ENCODE results near the gene UTP3.
"Not testable (repeated sequence)": the region's sequence is repeated elsewhere in the genome, so short reads cannot be mapped to it uniquely, and the experiment has no call there.

UTP3 gene

GRCh38 chr4:70718811-70719604 lies 30.7 kb downstream of the UTP3 start:
- no peak for FAIRE-seq

DNA sequence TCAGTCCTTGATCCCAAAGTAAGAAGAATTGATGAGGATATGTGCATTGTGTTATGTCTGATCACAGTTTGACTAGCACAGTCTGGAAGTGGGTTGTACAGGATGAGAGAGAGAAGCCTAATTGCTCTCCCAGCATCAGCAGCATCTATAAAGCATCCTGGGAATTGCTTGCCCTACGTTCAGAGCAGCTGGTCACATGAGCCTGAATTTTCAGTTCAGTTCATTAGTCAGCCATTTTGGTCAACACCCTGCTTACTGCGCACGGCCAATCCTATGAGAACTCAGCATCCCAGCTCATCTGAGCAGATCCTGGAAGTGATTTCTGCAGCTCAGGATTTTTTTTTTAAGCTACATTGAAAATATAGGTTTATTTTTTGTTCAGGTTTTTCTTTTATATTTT lies 33.4 kb downstream of the UTP3 start, which contains the start of gene RUFY3:
Gene RUFY3 (plus strand): TSS at position 218 of the 400 bp plus-strand sequence. CDS start 610 bp downstream, outside the sequence.
- peak; percentile 85 for FAIRE-seq

DNA sequence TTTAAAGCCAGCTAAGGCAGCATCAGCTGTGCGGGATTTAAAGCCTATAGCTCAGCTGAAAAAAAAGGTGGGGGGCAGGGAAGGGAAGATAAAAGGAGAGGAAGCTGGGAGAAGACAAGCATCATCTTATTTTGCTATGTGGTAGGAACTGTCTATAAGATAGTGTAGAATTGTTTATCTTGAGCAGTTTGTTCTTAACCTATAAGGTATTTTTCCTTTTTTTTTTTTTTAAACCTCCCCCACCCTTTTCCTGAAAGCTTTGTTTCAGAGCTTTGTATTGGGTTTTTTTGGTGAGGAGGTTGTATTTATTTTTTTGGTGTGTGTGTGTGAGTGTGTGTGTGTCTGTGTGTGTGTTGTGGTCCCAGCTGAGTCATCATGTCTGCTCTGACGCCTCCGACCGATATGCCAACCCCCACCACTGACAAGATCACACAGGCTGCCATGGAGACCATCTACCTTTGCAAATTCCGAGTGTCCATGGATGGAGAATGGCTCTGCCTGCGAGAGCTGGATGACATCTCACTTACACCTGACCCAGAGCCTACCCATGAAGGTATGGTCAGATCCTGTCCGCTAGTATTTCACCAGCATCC lies 34.0 kb downstream of the UTP3 start:
- no peak for FAIRE-seq

DNA sequence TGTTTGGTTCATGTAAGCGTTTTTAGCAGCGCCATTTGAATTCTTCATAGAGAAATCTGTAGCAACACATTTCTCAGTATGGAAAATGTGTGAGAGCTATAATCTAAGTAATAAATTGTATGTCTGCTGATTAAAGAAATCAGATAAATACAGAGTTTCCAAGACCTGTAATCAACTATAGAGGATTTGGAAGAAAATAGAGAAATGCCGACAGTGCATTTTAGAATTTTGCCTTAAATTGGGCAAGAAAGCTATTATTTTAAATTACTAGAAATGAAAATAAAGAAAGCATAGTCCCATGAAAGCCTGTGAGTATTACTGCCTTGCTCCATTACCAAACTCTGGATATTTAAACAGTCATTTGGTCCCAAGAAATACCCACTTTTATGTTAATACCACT lies 36.1 kb downstream of the UTP3 start:
- no peak for FAIRE-seq

GRCh38 chr4:70725633-70726032 lies 37.3 kb downstream of the UTP3 start:
- no peak for FAIRE-seq

- FAIRE-seq = not testable (repeated sequence)
Observed at GRCh38 chr4:70726515-70726914, 38.2 kb downstream of the UTP3 start.

- FAIRE-seq = no peak
Observed at GRCh38 chr4:70728091-70728490, 39.8 kb downstream of the UTP3 start.

DNA sequence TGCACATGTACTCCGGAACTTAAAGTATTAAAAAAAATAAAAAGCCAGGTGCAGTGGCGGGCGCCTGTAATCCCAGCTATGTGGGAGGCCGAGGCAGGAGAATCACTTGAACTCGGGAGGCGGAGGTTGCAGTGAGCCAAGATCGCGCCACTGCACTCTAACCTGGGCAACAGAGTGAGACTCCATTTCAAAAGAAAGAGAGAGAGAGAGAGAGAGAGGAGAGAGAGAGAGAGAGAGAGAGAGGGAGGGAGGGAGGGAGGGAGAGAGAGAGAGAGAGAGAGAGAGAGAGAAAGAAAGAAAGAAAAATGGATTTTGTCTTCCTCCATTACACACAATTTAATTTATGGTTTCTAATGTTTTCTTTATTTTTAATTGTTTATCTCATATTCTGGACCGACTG lies 44.5 kb downstream of the UTP3 start:
- not testable (repeated sequence) for FAIRE-seq

GRCh38 chr4:70734168-70734954 lies 46.0 kb downstream of the UTP3 start:
- FAIRE-seq = no peak

DNA sequence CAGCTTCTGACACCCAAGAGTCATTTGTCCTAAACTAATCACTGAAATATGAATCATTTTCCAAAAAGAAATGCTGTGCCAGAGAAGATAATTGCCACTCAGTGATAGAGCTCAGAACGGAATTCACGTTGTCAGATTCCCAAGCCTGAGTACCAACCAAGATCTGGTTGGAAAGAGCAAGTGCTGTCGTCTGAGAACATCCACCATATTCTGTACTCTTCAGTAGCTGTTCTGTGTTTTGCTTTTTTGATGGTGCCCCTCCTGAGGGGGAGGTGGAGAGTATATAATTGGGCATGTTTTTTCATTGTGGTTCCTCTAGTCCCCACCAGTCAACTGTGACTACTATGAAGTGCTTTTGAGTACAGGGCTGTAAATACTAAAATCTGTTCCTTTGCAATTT lies 46.6 kb downstream of the UTP3 start:
- no peak for FAIRE-seq

DNA sequence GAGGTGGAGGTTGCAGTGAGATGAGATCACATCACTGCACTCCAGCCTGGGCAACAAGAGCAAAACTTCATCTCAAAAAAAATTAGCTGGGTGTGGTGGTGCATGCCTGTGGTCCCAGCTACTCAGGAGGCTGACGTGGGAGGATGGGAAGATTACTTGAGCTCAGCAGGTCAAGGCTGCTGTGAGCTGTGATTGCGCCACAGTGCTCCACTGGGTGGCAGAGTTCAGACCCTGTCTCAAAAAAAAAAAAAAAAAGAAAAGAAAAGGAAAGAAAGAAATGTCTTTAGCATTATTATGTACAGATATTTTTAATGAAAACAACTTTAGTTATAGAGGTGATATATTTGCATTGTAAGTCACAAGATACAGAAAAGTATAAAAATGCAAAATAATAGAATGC lies 47.6 kb downstream of the UTP3 start:
- not testable (repeated sequence) for FAIRE-seq

DNA sequence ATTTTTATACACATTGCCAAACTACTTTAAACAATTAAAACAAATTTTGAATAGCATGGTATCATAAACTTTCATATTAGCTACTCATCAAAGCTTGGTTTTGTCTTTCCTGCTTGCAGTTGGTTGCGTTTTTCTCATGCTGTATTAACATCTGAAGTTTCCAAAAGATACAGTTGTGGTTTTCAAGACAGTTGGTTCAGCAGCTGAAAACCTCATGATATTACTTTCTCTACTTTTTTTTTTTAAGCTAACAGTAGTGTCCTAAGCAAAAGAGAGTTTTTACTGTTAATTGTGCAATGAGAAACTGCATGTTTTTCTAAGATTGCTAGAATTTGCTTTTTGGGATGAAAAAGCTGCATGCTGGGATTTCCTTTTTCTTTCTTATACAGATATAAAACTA lies 48.7 kb downstream of the UTP3 start:
- no peak for FAIRE-seq

DNA sequence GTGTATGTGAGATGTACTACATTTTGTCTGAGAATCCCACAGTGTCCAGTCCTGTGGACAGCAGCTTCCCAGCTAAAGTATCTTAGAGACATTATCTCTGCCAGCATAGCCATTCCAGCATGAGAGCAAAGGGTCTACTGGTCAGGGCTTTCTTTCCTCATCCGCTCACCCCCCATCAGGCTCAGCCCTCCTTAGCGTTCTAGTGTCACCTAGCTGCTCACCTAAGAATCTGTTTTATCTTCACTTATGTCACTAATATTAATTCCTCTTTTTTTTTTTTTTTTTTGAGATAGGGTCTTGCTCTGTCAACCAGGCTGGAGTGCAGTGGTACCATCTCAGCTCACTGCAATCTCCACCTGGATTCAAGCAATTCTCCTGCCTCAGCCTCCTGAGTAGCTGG lies 49.1 kb downstream of the UTP3 start:
- FAIRE-seq = no peak

GRCh38 chr4:70739496-70740337 lies 51.4 kb downstream of the UTP3 start:
- FAIRE-seq = no peak
